Esophagus (tissue), 2 donors: ENCODE data around the gene ISM2. TPM values are rescaled to one million over a fixed set of nuclear protein-coding genes. Genes with fewer than 3 reads are reported as not detected.

Source experiments
- H3K27ac ChIP-seq, 2 donors: one replicate each; pipeline ENCODE4 v1.5.1; 2013; ENCODE audit warnings: low read depth in 2 of 2, mild to moderate bottlenecking in 2 of 2, inconsistent platforms in 1 of 2, low read length in 1 of 2, moderate library complexity in 1 of 2
- H3K27me3 ChIP-seq, 2 donors: one replicate each; pipeline ENCODE4 v1.6.1; 2013; ENCODE audit warnings: low read length in 2 of 2, control low read depth in 1 of 2, mild to moderate bottlenecking in 1 of 2; ENCODE audit not compliant: insufficient read depth in 2 of 2, control insufficient read depth in 1 of 2
- H3K36me3 ChIP-seq, 2 donors: one replicate each; pipeline ENCODE4 v1.6.1; 2013; ENCODE audit warnings: low read length in 1 of 2; ENCODE audit not compliant: control insufficient read depth in 2 of 2, insufficient read depth in 2 of 2
- H3K4me1 ChIP-seq, 2 donors: one replicate each; pipeline ENCODE4 v1.6.1; 2013; ENCODE audit warnings: low read length in 1 of 2; ENCODE audit not compliant: control insufficient read depth in 2 of 2, insufficient read depth in 2 of 2
- H3K4me3 ChIP-seq, 2 donors: one replicate each; pipeline ENCODE4 v1.5.1; 2013; ENCODE audit warnings: low read length in 2 of 2, mild to moderate bottlenecking in 2 of 2, low read depth in 1 of 2, moderate library complexity in 1 of 2
- H3K9me3 ChIP-seq, 2 donors: one replicate each; pipeline ENCODE4 v1.6.1; 2013; ENCODE audit warnings: mild to moderate bottlenecking in 2 of 2, low read depth in 1 of 2, low read length in 1 of 2, moderate library complexity in 1 of 2; ENCODE audit not compliant: control insufficient read depth in 2 of 2, insufficient read depth in 1 of 2
- WGBS, 2 donors: extraction: QIAGEN DNeasy Blood & Tissue Kit; methylation state at CpG; one replicate each; pipeline ENCODE4 v1.1.7; 2013; 5-methylcytosine and 5-hydroxymethylcytosine counted together
- polyA plus RNA-seq, 2 donors: library from polyadenylated mRNA; stranded (reverse); fragments of 200-250 nt; gene quantifications; one replicate each; pipeline ENCODE4 v1.2.3, GENCODE V29; 2013
- donor health status: healthy with polysubstance abuse.
- donor health status: Bipolar disorder and iron deficiency.

ISM2 gene
- polyA plus RNA-seq, 2 donors = 0.12 to 0.16 TPM

GRCh38 chr14:77509366-77509765 is 10.8 kb upstream of the ISM2 start:
- Histone ChIP-seq H3K36me3 (peaks cover 16 to 18% of the 10 kb centered on the region in 2 donors), H3K27ac (no peak overlapping the region)
- WGBS, 2 donors = 93% methylated on average over 4 of the region's 4 CpGs

GRCh38 chr14:77508876-77509275 is 10.3 kb upstream of the ISM2 start:
- WGBS, 2 donors = 93 to 96% methylated on average over 3 of the region's 3 CpGs
- Histone ChIP-seq H3K27ac (no peak overlapping the region), H3K4me1 (no peaks in the 10 kb centered on the region), H3K36me3 (peaks cover 16 to 18% of the 10 kb centered on the region in 2 donors), H3K4me3 (no peak overlapping the region), H3K9me3 (no peaks in the 10 kb centered on the region), H3K27me3 (no peaks in the 10 kb centered on the region)

More at GRCh38 chr14:77509366-77509765, 10.8 kb upstream of the ISM2 start:
- Histone ChIP-seq H3K4me1 (no peaks in the 10 kb centered on the region), H3K9me3 (no peaks in the 10 kb centered on the region), H3K27me3 (no peaks in the 10 kb centered on the region), H3K4me3 (no peak overlapping the region)

DNA sequence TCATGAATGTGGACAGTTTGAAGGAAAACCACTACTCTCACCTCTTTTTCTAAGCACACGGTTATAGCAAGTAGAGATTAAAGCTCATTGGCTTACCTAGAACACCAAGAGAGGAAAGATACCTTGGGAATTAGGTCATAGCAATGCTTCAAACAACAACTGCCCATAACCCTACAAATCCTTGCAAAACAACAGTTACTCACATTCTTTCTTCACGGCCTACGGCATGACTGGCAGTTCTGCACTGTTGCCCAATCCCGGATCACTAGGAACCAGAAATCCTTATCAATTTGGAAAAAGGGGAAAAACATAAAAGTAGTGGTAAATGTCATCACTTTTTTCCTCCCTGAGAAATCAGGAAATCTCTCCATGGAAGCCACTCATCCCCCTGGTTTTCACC is 9.6 kb upstream of the ISM2 start:
- H3K27ac ChIP-seq = no peak overlapping the region
- peaks cover 16 to 18% of the 10 kb centered on the region in 2 donors for H3K36me3 ChIP-seq
- no peaks in the 10 kb centered on the region for H3K9me3 ChIP-seq
- H3K27me3 ChIP-seq = no peaks in the 10 kb centered on the region
- no peaks in the 10 kb centered on the region for H3K4me1 ChIP-seq
- no peak overlapping the region for H3K4me3 ChIP-seq
- WGBS, 2 donors = 90 to 95% methylated on average over 4 of the region's 4 CpGs

GRCh38 chr14:77507762-77508161 is 9.1 kb upstream of the ISM2 start:
- Histone ChIP-seq H3K27ac (no peak overlapping the region), H3K4me3 (no peak overlapping the region), H3K4me1 (no peaks in the 10 kb centered on the region), H3K9me3 (no peaks in the 10 kb centered on the region), H3K27me3 (no peaks in the 10 kb centered on the region), H3K36me3 (peaks cover 16 to 18% of the 10 kb centered on the region in 2 donors)
- 98 to 99% methylated on average over 3 of the region's 3 CpGs for whole genome bisulfite sequencing, 2 donors

GRCh38 chr14:77505031-77505430 is 6.4 kb upstream of the ISM2 start:
- WGBS, 2 donors = 70 to 73% methylated on average over 4 of the region's 4 CpGs
- H3K27ac ChIP-seq = no peak overlapping the region
- H3K4me1 ChIP-seq = no peaks in the 10 kb centered on the region
- no peak overlapping the region for H3K4me3 ChIP-seq
- H3K9me3 ChIP-seq = no peaks in the 10 kb centered on the region
- no peaks in the 10 kb centered on the region for H3K27me3 ChIP-seq
- H3K36me3 ChIP-seq = peaks cover 4% of the 10 kb centered on the region in 2 donors

DNA sequence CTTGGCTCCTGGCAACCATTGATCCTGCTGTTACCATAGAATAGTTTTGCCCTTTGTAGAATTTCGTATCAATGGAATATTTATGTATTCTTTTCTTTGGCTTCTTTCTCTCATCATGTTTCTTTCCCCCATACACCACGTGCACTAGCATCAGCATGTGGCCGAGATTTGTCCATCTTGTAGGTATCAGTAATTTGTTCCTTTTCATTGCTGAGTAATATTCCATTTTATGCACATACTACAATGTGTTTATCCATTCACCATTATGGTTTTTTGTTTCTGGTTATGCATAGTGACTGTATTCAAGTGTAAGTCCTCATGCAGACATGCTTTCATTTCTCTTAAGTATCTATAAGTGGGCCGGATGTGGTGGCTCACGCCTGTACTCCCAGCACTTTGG is 4.5 kb upstream of the ISM2 start:
- Histone ChIP-seq H3K9me3 (no peaks in the 10 kb centered on the region), H3K27me3 (peaks cover 0 to 2% of the 10 kb centered on the region in 2 donors), H3K4me3 (no peak overlapping the region), H3K36me3 (peaks cover 4% of the 10 kb centered on the region in 2 donors), H3K4me1 (peaks cover 4 to 5% of the 10 kb centered on the region in 2 donors), H3K27ac (no peak overlapping the region)
- WGBS, 2 donors = 96 to 98% methylated on average over 5 of the region's 5 CpGs

GRCh38 chr14:77502109-77502782 is 3.6 kb upstream of the ISM2 start:
- 78 to 81% methylated on average over 11 of the region's 11 CpGs for WGBS, 2 donors
- peaks cover 5 to 7% of the 10 kb centered on the region in 2 donors for H3K4me1 ChIP-seq
- peaks cover 0 to 2% of the 10 kb centered on the region in 2 donors for H3K36me3 ChIP-seq
- no peak overlapping the region for H3K27ac ChIP-seq
- no peak overlapping the region for H3K4me3 ChIP-seq
- peaks cover 0 to 5% of the 10 kb centered on the region in 2 donors for H3K27me3 ChIP-seq
- H3K9me3 ChIP-seq = no peaks in the 10 kb centered on the region

GRCh38 chr14:77498984-77499527 is 440 bp upstream of the ISM2 start:
- H3K27ac ChIP-seq = no peak overlapping the region
- H3K36me3 ChIP-seq = no peaks in the 10 kb centered on the region
- H3K4me1 ChIP-seq = peaks cover 5 to 7% of the 10 kb centered on the region in 2 donors
- peak overlapping the region; percentile 48 to 54 for H3K4me3 ChIP-seq
- H3K9me3 ChIP-seq = no peaks in the 10 kb centered on the region
- WGBS, 2 donors = 3 to 4% methylated on average over 52 to 53 of the region's 53 CpGs
- H3K27me3 ChIP-seq = peaks cover 0 to 5% of the 10 kb centered on the region in 2 donors

GRCh38 chr14:77495334-77495733 is 3.3 kb downstream of the ISM2 start:
- H3K36me3 ChIP-seq = no peaks in the 10 kb centered on the region
- WGBS, 2 donors = 42 to 64% methylated on average over 7 of the region's 7 CpGs
- peaks cover 0 to 5% of the 10 kb centered on the region in 2 donors for H3K27me3 ChIP-seq
- no peaks in the 10 kb centered on the region for H3K9me3 ChIP-seq
- no peak overlapping the region for H3K4me3 ChIP-seq
- no peak overlapping the region for H3K27ac ChIP-seq
- peaks cover 5 to 7% of the 10 kb centered on the region in 2 donors for H3K4me1 ChIP-seq

DNA sequence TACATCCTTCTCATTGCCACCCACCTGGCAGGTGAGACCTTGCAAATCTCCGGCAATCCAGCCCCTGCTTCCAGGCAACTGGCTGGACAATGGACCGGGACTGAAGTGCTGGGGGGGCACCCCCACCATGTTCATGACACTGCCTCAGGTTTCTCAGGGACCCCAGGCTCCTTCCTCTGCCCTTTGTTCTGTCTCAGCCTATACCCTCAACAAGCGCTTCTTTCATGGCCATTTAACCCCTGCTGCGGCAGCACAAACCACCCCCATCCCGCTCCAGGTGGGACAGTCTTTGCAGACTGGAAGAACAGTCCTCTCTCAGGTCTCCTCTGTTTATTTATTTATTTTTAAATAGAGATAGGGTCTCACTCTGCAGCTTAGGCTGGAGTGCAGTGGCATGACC is 7.6 kb downstream of the ISM2 start:
- H3K27me3 ChIP-seq = no peaks in the 10 kb centered on the region
- no peaks in the 10 kb centered on the region for H3K36me3 ChIP-seq
- H3K9me3 ChIP-seq = no peaks in the 10 kb centered on the region
- H3K4me1 ChIP-seq = no peaks in the 10 kb centered on the region
- no peak overlapping the region for H3K27ac ChIP-seq
- 92 to 94% methylated on average over 5 of the region's 5 CpGs for WGBS, 2 donors
- no peak overlapping the region for H3K4me3 ChIP-seq
